HL-60 (cell line): ENCODE data around the gene CARD9.

ENCODE experiments used
- CTCF ChIP-seq: IDR thresholded peaks from one replicate; pipeline ENCODE4 v1.5.1; 2011; ENCODE audit warnings: low read length, control low read depth, inconsistent platforms; ENCODE audit not compliant: insufficient read depth
- POLR2AphosphoS5 ChIP-seq: IDR thresholded peaks from 2 replicates; pipeline ENCODE4 v1.6.1; 2012; ENCODE audit warnings: low read depth
- REST ChIP-seq: IDR thresholded peaks from 2 replicates; pipeline ENCODE4 v1.6.1; 2012; ENCODE audit warnings: low read depth; ENCODE audit not compliant: insufficient replicate concordance
- SPI1 ChIP-seq: IDR thresholded peaks from 2 replicates; pipeline ENCODE4 v1.6.1; 2012; ENCODE audit warnings: low read depth, mild to moderate bottlenecking, borderline replicate concordance

- TF ChIP-seq CTCF (no peak), POLR2AphosphoS5 (no peak), REST (no peak), SPI1 (no peak)
Observed at GRCh38 chr9:136383436-136383835, 10.0 kb upstream of the CARD9 start.
